ENCODE data around the gene CCDC184. TPM values are rescaled to one million over a fixed set of nuclear protein-coding genes. Genes with fewer than 3 reads are reported as not detected.

The CCDC184 gene
- total RNA-seq, 1 donor from 2014 or later, result 1.0 TPM

- ATAC-seq, result no peak
- no peak for DNase-seq (ENCODE audit: missing footprints)
- intact Hi-C loops (cut with DNase I), result no loop called here
These were observed 7.6 kb upstream of the CCDC184 start for GRCh38 chr12:48175613-48176416.

GRCh38 chr12:48176417-48176751 is 7.1 kb upstream of the CCDC184 start:
- intact Hi-C loops (cut with DNase I), result no loop called here
- DNase-seq (ENCODE audit: missing footprints), result no peak
- no peak for ATAC-seq

DNA sequence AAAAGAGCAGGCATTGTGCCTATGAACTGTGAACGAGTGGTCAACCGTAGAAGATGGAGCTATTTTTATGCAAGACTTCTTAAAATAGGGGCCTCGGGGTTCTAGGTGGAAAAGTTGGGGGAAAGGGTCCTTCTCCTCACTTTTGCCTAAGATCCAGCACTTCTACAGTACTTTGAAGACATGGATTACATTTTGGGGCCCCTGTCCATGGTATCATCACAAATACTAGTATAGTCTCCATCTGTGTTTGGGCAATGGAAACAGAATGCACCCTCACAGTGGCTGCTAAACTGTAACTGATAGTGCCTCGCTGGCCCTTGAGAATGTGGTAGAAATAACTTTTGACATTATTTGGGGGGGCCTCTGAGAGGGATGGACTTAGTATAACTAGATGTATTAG is 5.5 kb upstream of the CCDC184 start:
- ATAC-seq, result no peak
- intact Hi-C loops (cut with DNase I), result no loop called here

GRCh38 chr12:48179466-48179865 is 4.0 kb upstream of the CCDC184 start:
- ATAC-seq, result no peak
- intact Hi-C loops (cut with DNase I), result no loop called here
- no peak for DNase-seq (ENCODE audit: missing footprints)

More for the DNA sequence above, 5.5 kb upstream of the CCDC184 start:
- no peak for DNase-seq (ENCODE audit: missing footprints)

GRCh38 chr12:48180424-48180823 is 3.0 kb upstream of the CCDC184 start:
- ATAC-seq (no peak), DNase-seq (ENCODE audit: missing footprints) (no peak)
- intact Hi-C loops (cut with DNase I), result no loop called here

DNA sequence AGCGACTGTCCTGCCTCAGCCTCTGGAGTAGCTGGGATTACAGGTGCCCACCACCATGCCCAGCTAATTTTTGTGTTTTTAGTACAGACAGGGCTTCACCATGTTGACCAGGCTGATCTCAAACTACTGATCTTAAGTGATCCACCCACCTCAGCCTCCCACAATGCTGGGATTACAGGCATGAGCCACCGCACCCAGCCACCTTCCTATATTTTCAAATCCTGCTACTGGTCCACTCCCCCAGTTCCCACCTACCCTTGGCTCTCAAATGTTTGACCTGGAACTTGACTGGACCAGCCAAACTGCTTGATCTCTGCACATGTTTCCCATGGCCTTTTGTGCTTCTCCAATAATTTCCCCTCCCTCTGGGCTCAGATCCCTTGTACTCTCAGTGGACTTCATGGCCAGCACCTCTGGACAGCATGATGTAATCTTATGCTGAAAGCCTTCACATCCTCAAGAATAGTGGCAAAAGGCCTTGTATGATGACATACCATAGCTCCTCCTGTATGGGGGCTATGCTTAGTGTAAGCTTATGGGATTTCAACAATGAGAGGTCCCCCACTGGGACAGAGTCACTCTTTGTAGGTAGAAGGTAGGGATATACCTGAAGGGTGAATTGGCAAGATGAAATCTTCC is 2.5 kb upstream of the CCDC184 start:
- DNase-seq (ENCODE audit: missing footprints) (no peak), ATAC-seq (peak; percentile 14)
- intact Hi-C loops (cut with DNase I), result no loop called here

- DNase-seq (ENCODE audit: missing footprints), result no peak
- no peak for ATAC-seq
- intact Hi-C loops (cut with DNase I), result no loop called here
These were observed 813 bp upstream of the CCDC184 start for GRCh38 chr12:48182631-48183030.

- intact Hi-C loops (cut with DNase I), result no loop called here
- ATAC-seq, result no peak
These were observed 568 bp downstream of the CCDC184 start for GRCh38 chr12:48183876-48184548.

DNA sequence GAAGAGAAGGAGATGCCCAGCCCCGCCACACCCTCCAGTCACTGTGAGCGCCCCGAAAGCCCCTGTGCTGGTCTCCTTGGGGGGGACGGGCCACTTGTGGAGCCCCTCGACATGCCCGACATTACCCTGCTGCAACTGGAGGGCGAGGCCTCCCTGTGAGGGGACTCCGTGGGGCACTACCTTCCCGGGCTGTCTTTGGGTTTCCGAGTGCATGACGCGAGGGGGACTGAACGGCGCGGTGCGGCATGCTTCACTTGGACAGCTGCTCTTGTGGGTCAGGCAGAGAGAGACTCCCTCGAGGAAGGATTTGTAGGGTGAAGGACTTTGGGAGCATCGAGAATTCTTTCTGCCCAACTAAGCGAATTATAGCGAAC is 1.1 kb downstream of the CCDC184 start:
- ATAC-seq (no peak), DNase-seq (ENCODE audit: missing footprints) (no peak)
- intact Hi-C loops (cut with DNase I), result no loop called here

More at GRCh38 chr12:48183876-48184548, 568 bp downstream of the CCDC184 start:
- no peak for DNase-seq (ENCODE audit: missing footprints)

- ATAC-seq, result no peak
- no peak for DNase-seq (ENCODE audit: missing footprints)
- intact Hi-C loops (cut with DNase I), result no loop called here
These were observed 1.9 kb downstream of the CCDC184 start for GRCh38 chr12:48185181-48185919.

GRCh38 chr12:48187916-48188695 is 4.7 kb downstream of the CCDC184 start:
- DNase-seq (ENCODE audit: missing footprints) (no peak), ATAC-seq (no peak)
- intact Hi-C loops (cut with DNase I), result no loop called here

GRCh38 chr12:48189331-48190125 is 6.1 kb downstream of the CCDC184 start:
- peak; percentile 70 for ATAC-seq

DNA sequence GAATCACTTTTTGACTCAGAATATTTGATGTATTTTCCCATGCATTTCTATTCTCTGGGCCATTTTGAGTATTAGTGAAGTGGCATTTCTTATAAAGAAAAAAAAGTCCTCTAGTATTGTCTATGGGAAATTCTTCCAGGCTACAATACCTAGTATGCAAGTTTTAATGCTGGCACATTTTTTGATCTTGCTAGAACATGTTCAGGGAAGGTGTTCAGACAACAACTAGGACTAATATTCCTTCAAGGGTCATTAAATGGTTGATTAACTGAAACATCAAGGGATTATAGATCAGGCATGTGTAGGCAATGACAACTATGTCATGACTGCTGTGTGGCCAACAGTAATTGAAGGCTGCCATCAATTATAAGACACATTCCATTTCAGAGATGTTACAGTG is 7.7 kb downstream of the CCDC184 start:
- DNase-seq (ENCODE audit: missing footprints) (no peak), ATAC-seq (no peak)
- intact Hi-C loops (cut with DNase I), result no loop called here

More at GRCh38 chr12:48189331-48190125, 6.1 kb downstream of the CCDC184 start:
- intact Hi-C loops (cut with DNase I), result no loop called here
- no peak for DNase-seq (ENCODE audit: missing footprints)

- ATAC-seq (no peak), DNase-seq (ENCODE audit: missing footprints) (no peak)
- intact Hi-C loops (cut with DNase I), result loop anchor here (2.0 kb wide), 1 partner anchor 28 kb away; no protein-coding TSS in a partner anchor
These were observed 9.4 kb downstream of the CCDC184 start for GRCh38 chr12:48192861-48193260.

DNA sequence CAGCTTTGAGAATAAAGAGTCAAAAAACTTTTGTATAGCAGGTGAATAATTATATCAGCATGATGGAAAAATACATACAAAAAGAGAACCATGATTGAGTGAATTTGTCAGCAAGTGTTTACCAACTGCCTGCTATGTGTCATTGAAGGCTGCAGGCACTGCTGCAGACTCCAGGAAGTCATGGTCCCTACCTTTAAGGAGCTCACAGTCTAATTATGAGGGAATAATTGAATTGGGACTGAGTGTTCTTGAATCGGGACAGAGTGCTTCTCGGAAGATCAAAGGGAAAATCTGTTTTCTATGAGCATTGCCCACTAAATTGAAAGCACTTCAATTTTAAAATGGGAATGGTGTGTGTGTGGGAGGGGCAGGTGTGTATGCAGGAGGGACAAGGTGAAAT is 10.2 kb downstream of the CCDC184 start:
- ATAC-seq (no peak), DNase-seq (ENCODE audit: missing footprints) (no peak)
- intact Hi-C loops (cut with DNase I), result loop anchor here (2.0 kb wide), 1 partner anchor 29 kb away; no protein-coding TSS in a partner anchor

GRCh38 chr12:48194799-48195201 is 11.4 kb downstream of the CCDC184 start:
- ATAC-seq, result no peak
- intact Hi-C loops (cut with DNase I), result loop anchor here (5.0 kb wide), 1 partner anchor 103 kb away; no protein-coding TSS in a partner anchor

DNA sequence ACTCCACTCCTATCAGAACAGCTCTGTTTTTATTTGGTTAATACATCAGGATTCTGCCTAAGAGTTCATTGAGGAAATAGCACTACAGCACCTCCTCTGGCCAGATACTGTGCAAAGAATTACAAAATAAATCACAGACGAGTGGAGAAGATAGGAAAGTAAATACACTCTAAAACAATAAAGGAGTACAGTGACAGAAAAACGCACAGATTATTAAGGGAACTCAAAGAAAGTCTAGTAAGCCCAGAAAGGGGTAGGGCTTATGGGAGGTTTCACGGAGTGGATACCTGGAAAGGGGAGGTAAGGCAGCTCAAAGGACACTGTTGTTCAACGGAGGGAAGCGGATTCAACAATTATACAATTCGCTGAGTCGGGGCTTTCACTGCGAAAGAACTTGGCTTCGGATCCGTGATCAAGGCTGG is 14.1 kb downstream of the CCDC184 start:
- ATAC-seq (peak; percentile 40), DNase-seq (ENCODE audit: missing footprints) (no peak)
- intact Hi-C loops (cut with DNase I), result loop anchor here (2.0 to 5.0 kb wide), 2 partner anchors 100 to 153 kb away; partner anchors contain the start of gene ZNF641

More at GRCh38 chr12:48194799-48195201, 11.4 kb downstream of the CCDC184 start:
- no peak for DNase-seq (ENCODE audit: missing footprints)

All from Right ventricle myocardium inferior (tissue), 1 donor.